NB4 (cell line): Measurements from ENCODE around the gene ITPR2.

Experiments used
- CTCF ChIP-seq: IDR thresholded peaks from one replicate; pipeline ENCODE4 v1.5.1; 2012; ENCODE audit warnings: low read depth, low read length
- MAX ChIP-seq: IDR thresholded peaks from 2 replicates; pipeline ENCODE4 v1.6.1; 2011; ENCODE audit warnings: low read depth, low read length

DNA sequence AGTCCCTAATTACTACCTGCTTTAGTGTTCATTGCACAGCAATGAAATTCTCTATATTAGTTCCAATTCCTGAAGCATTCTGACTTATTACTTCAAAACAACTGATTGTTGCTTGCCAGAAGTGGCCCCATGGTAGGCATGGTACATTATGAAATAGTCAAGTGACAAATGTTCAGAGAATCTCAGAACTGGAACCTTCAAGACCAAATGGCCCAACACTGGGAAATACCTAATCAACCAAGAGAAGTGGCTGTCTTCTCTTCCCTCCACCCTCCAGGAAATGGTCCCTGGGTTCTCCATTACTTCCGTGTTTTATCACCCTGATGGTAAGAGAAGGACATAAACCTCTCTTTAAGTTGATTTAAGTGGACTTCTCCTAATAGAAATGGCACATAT, 49.9 kb downstream of the ITPR2 start:
- no peak for TF ChIP-seq CTCF
- no peak for TF ChIP-seq MAX
